Osteocyte (in vitro differentiated cells): Measurements from ENCODE around the gene TRAP1. TPM values are rescaled to one million over a fixed set of nuclear protein-coding genes. Genes with fewer than 3 reads are reported as not detected.

Experiments used
- DNase-seq: peaks from one replicate; pipeline ENCODE4 v3.0.0; 2021; ENCODE audit warnings: mixed read lengths; ENCODE audit not compliant: unreplicated experiment; ENCODE audit errors: extremely low spot score
- H3K27ac Mint-ChIP-seq: one replicate; pipeline ENCODE4 v1.8.0; 2021; ENCODE audit warnings: mild to moderate bottlenecking, mixed read lengths; ENCODE audit not compliant: unreplicated experiment
- H3K27me3 Mint-ChIP-seq: one replicate; pipeline ENCODE4 v1.8.0; 2021; ENCODE audit warnings: mixed read lengths; ENCODE audit not compliant: unreplicated experiment
- H3K36me3 Mint-ChIP-seq: one replicate; pipeline ENCODE4 v1.8.0; 2021; ENCODE audit warnings: mixed read lengths; ENCODE audit not compliant: unreplicated experiment
- H3K4me1 Mint-ChIP-seq: one replicate; pipeline ENCODE4 v1.8.0; 2021; ENCODE audit warnings: mixed read lengths; ENCODE audit not compliant: unreplicated experiment
- H3K4me3 Mint-ChIP-seq: one replicate; pipeline ENCODE4 v1.8.0; 2021; ENCODE audit warnings: mild to moderate bottlenecking, moderate library complexity, mixed read lengths; ENCODE audit not compliant: unreplicated experiment
- H3K9me3 Mint-ChIP-seq: one replicate; pipeline ENCODE4 v1.8.0; 2021; ENCODE audit warnings: mixed read lengths; ENCODE audit not compliant: unreplicated experiment
- total RNA-seq: library from RNA; stranded (reverse); gene quantifications from 2 replicates; pipeline ENCODE4 v1.2.1, GENCODE V29; 2021
- TF ChIP-seq, protein P1 (sequence below): fragments of 200-600 bp; sonication (generic); IDR thresholded peaks from 2 replicates; pipeline ENCODE4 v1.5.0; 2021; ENCODE audit warnings: antibody characterized with exemption, mild to moderate bottlenecking, moderate library complexity

TRAP1 gene
- total RNA-seq, 1 donor from 2014 or later: 81.9 TPM

- Mint-ChIP-seq H3K27ac (no peak overlapping the region), H3K4me1 (peaks cover 21% of the 10 kb centered on the region)
- peak; percentile 73 for DNase-seq
Measured at GRCh38 chr16:3640207-3640606, 77.1 kb downstream of the TRAP1 start.

GRCh38 chr16:3638916-3639644, 78.2 kb downstream of the TRAP1 start:
- Mint-ChIP-seq H3K9me3 (no peaks in the 10 kb centered on the region), H3K4me1 (peaks cover 19% of the 10 kb centered on the region), H3K36me3 (peaks cover 2% of the 10 kb centered on the region), H3K27ac (no peak overlapping the region), H3K4me3 (no peak overlapping the region), H3K27me3 (no peaks in the 10 kb centered on the region)
- TF ChIP-seq, protein P1, sequence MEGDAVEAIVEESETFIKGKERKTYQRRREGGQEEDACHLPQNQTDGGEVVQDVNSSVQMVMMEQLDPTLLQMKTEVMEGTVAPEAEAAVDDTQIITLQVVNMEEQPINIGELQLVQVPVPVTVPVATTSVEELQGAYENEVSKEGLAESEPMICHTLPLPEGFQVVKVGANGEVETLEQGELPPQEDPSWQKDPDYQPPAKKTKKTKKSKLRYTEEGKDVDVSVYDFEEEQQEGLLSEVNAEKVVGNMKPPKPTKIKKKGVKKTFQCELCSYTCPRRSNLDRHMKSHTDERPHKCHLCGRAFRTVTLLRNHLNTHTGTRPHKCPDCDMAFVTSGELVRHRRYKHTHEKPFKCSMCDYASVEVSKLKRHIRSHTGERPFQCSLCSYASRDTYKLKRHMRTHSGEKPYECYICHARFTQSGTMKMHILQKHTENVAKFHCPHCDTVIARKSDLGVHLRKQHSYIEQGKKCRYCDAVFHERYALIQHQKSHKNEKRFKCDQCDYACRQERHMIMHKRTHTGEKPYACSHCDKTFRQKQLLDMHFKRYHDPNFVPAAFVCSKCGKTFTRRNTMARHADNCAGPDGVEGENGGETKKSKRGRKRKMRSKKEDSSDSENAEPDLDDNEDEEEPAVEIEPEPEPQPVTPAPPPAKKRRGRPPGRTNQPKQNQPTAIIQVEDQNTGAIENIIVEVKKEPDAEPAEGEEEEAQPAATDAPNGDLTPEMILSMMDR: no peak
- DNase-seq: peak; percentile 77

More at GRCh38 chr16:3640207-3640606, 77.1 kb downstream of the TRAP1 start:
- TF ChIP-seq, protein P1: no peak
- Mint-ChIP-seq H3K4me3 (no peak overlapping the region), H3K9me3 (no peaks in the 10 kb centered on the region), H3K27me3 (no peaks in the 10 kb centered on the region), H3K36me3 (peaks cover 2% of the 10 kb centered on the region)

GRCh38 chr16:3637371-3637923, 79.9 kb downstream of the TRAP1 start:
- H3K4me3 Mint-ChIP-seq: no peak overlapping the region
- peak; percentile 27 for DNase-seq
- no peaks in the 10 kb centered on the region for H3K27me3 Mint-ChIP-seq
- H3K4me1 Mint-ChIP-seq: peaks cover 11% of the 10 kb centered on the region
- no peaks in the 10 kb centered on the region for H3K9me3 Mint-ChIP-seq
- no peaks in the 10 kb centered on the region for H3K36me3 Mint-ChIP-seq
- TF ChIP-seq, protein P1: no peak
- peak overlapping the region; percentile 23 for H3K27ac Mint-ChIP-seq

- DNase-seq: no peak
- Mint-ChIP-seq H3K9me3 (no peaks in the 10 kb centered on the region), H3K27me3 (no peaks in the 10 kb centered on the region), H3K27ac (no peak overlapping the region), H3K36me3 (no peaks in the 10 kb centered on the region), H3K4me1 (peaks cover 4% of the 10 kb centered on the region), H3K4me3 (no peak overlapping the region)
- TF ChIP-seq, protein P1: no peak
Measured at GRCh38 chr16:3625911-3626732, 91.2 kb downstream of the TRAP1 start.

DNA sequence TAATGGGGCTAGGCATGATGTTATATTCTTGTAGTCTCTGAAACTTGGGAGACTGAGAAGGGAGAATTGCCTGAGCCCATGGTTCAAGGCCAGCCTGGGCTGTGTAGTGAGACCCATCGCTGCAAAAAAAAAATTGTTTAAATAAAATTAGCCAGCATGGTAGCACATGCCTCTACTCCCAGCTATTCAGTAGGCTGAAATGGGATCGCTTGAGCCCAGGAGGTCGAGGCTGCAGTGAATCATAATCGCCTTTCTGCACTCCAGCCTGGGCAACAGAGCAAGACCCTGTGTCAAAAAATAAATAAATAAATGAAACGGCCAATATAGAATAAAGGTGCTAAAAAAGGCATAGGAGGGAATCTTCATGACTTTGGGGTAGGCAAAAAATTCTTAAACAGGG, 92.0 kb downstream of the TRAP1 start:
- TF ChIP-seq, protein P1: no peak
- Mint-ChIP-seq H3K4me3 (no peak overlapping the region), H3K27ac (no peak overlapping the region), H3K36me3 (no peaks in the 10 kb centered on the region), H3K4me1 (peaks cover 4% of the 10 kb centered on the region), H3K9me3 (no peaks in the 10 kb centered on the region), H3K27me3 (no peaks in the 10 kb centered on the region)
- no peak for DNase-seq
